Mammary microvascular endothelial cell (primary cell): Measurements from ENCODE around the gene AIF1L. TPM values are rescaled to one million over a fixed set of nuclear protein-coding genes. Genes with fewer than 3 reads are reported as not detected.

ENCODE experiments used
- total RNA-seq: library from RNA; depleted of rRNA; stranded (reverse); fragments of >200 nt; gene quantifications from 2 replicates; pipeline ENCODE4 v1.2.3, GENCODE V29; 2015

AIF1L gene
- 18.6 and 19.2 TPM in 2 replicates for total RNA-seq

DNA sequence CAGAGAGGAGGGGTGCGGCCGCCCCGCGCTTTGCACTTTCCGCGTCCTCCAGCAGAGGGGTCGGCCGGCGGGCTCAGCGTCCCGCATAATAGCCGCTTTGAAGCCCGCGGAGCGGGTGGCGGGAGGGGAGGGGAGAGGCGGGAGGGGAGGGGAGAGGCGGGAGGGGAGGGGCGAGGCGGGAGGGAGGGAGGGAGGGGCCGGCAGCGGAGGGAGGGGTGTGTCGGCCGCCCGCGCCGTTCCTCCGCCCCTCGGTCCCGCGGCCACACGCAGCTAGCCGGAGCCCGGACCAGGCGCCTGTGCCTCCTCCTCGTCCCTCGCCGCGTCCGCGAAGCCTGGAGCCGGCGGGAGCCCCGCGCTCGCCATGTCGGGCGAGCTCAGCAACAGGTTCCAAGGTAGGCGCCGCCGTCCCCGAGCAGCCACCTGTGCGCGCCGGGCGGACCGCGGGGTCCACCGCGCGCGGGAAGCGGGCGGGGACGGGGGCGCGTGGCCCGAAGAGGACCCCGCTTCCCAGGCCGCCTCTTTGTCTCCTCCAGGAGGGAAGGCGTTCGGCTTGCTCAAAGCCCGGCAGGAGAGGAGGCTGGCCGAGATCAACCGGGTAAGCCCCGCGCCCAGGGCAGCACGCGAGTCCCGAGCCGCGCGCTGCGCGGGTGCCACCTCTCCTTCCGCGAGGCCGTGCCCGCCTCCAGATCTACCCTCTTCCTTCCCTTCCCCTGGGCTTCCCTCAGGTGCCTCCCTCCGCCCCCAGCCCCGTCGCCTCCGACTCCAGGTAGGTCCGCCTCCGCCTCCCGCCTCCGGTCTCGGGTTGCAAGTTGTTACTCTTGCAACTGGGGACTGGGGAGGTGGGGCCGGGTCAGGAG lies at the start of gene AIF1L:
Gene AIF1L, plus strand, starts transcription at position 263 of the 857 bp plus-strand sequence. Its CDS starts 99 bp downstream, at position 362.

GRCh38 chr9:131125288-131126058 lies 29.1 kb downstream of the AIF1L start, which contains the start of gene NUP214:
Gene NUP214, plus strand, starts transcription at chr9:131125586. Its CDS starts 119 bp downstream, at chr9:131125705.

Other genes with a start within 250 kb of the AIF1L start
- not detected in 2 replicates for gene QRFP, start 199.7 kb upstream of the AIF1L start, total RNA-seq
- gene FIBCD1, start 157.3 kb upstream of the AIF1L start, total RNA-seq = not detected in 2 replicates
- gene LAMC3, start 87.4 kb upstream of the AIF1L start, total RNA-seq = 0.10 and 0.20 TPM in 2 replicates
- 22.9 and 28.2 TPM in 2 replicates for gene NUP214, start 29.1 kb downstream of the AIF1L start, total RNA-seq
- 2.2 and 3.2 TPM in 2 replicates for gene FAM78A, start 180.0 kb downstream of the AIF1L start, total RNA-seq
- gene PLPP7, start 193.2 kb downstream of the AIF1L start, total RNA-seq = 5.6 and 9.5 TPM in 2 replicates